GM23248 (cell line): Measurements from ENCODE around the gene C4A. TPM values are rescaled to one million over a fixed set of nuclear protein-coding genes. Genes with fewer than 3 reads are reported as not detected.

ENCODE experiments used
- DNase-seq: peaks from one replicate; pipeline ENCODE4 v3.0.0-alpha.2; 2015
- H2AFZ ChIP-seq: fragments of 200-600 bp; sonication (generic); 2 replicates; pipeline ENCODE4 v1.6.1; 2016; ENCODE audit warnings: antibody characterized with exemption
- H3F3A ChIP-seq: fragments of 200-600 bp; sonication (generic); 2 replicates; pipeline ENCODE4 v1.6.1; 2016; ENCODE audit warnings: mild to moderate bottlenecking, antibody characterized with exemption, mixed run types; ENCODE audit not compliant: insufficient read depth
- H3K27ac ChIP-seq: fragments of 200-600 bp; sonication (generic); 2 replicates; pipeline ENCODE4 v1.5.1; 2016; ENCODE audit warnings: mild to moderate bottlenecking
- H3K27me3 ChIP-seq: fragments of 200-600 bp; sonication (generic); replicated peaks from 2 replicates; pipeline ENCODE4 v1.6.1; 2016; ENCODE audit warnings: mild to moderate bottlenecking; ENCODE audit not compliant: insufficient read depth
- H3K36me3 ChIP-seq: fragments of 200-600 bp; sonication (generic); 2 replicates; pipeline ENCODE4 v1.6.1; 2016; ENCODE audit warnings: low read depth, mild to moderate bottlenecking
- H3K4me1 ChIP-seq: fragments of 200-600 bp; sonication (generic); 2 replicates; pipeline ENCODE4 v1.6.1; 2016; ENCODE audit warnings: mild to moderate bottlenecking; ENCODE audit not compliant: insufficient read depth
- H3K4me2 ChIP-seq: fragments of 200-600 bp; sonication (generic); one replicate; pipeline ENCODE4 v1.6.1; 2016; ENCODE audit warnings: mild to moderate bottlenecking; ENCODE audit not compliant: unreplicated experiment
- H3K4me3 ChIP-seq: fragments of 200-600 bp; sonication (generic); 2 replicates; pipeline ENCODE4 v1.5.1; 2016; ENCODE audit warnings: mild to moderate bottlenecking
- H3K79me2 ChIP-seq: fragments of 200-600 bp; sonication (generic); 2 replicates; pipeline ENCODE4 v1.6.1; 2016; ENCODE audit warnings: mild to moderate bottlenecking; ENCODE audit not compliant: insufficient read depth
- H3K9ac ChIP-seq: fragments of 200-600 bp; sonication (generic); 2 replicates; pipeline ENCODE4 v1.6.1; 2016; ENCODE audit warnings: mild to moderate bottlenecking
- H3K9me2 ChIP-seq: fragments of 200-600 bp; sonication (generic); 2 replicates; pipeline ENCODE4 v1.6.1; 2016; ENCODE audit warnings: mixed run types, mild to moderate bottlenecking, moderate library complexity; ENCODE audit not compliant: insufficient read depth
- H3K9me3 ChIP-seq: fragments of 200-600 bp; sonication (generic); one replicate; pipeline ENCODE4 v1.6.1; 2017; ENCODE audit warnings: low read depth
- H4K20me1 ChIP-seq: fragments of 200-600 bp; sonication (generic); 2 replicates; pipeline ENCODE4 v1.6.0; 2016; ENCODE audit not compliant: insufficient read depth
- EZH2 ChIP-seq: fragments of 200-600 bp; sonication (generic); IDR thresholded peaks from 2 replicates; pipeline ENCODE4 v1.6.1; 2018; ENCODE audit warnings: antibody characterized with exemption, mild to moderate bottlenecking; ENCODE audit not compliant: insufficient read depth, poor library complexity, severe bottlenecking
- EZH2phosphoT487 ChIP-seq: fragments of 200-600 bp; sonication (generic); IDR thresholded peaks from 2 replicates; pipeline ENCODE4 v1.6.1; 2018; ENCODE audit warnings: antibody characterized with exemption, moderate library complexity, mild to moderate bottlenecking, low read depth; ENCODE audit not compliant: insufficient read depth
- WGBS, 2 experiments: methylation state at CpG; one replicate each; pipeline ENCODE4 v1.1.6; 2015 to 2017; ENCODE audit warnings: low lambda C conversion rate in 2 of 2, low coverage in 1 of 2; ENCODE audit errors: missing lambda C conversion rate in 2 of 2; 5-methylcytosine and 5-hydroxymethylcytosine counted together
- in situ Hi-C: fragments of 300-500 bp; cut with MboI; formaldehyde crosslinking; loops from 2 replicates; pipeline ENCODE4 v1.15.0; 2020
- polyA plus RNA-seq: library from polyadenylated mRNA; unstranded; fragments of >200 nt; fragmentation: Nextera tagmentation; extraction: Ambion mirVana; gene quantifications from 2 replicates; pipeline ENCODE4 v1.2.1, GENCODE V29; 2016
- total RNA-seq: library from RNA; depleted of rRNA; stranded (reverse); fragments of >200 nt; shearing (Covaris generic); gene quantifications from 2 replicates; pipeline ENCODE4 v1.2.3, GENCODE V29; 2014

C4A gene
- total and polyA plus RNA-seq, 2 experiments from 2014 or later: 2.4 to 5.3 TPM

DNA sequence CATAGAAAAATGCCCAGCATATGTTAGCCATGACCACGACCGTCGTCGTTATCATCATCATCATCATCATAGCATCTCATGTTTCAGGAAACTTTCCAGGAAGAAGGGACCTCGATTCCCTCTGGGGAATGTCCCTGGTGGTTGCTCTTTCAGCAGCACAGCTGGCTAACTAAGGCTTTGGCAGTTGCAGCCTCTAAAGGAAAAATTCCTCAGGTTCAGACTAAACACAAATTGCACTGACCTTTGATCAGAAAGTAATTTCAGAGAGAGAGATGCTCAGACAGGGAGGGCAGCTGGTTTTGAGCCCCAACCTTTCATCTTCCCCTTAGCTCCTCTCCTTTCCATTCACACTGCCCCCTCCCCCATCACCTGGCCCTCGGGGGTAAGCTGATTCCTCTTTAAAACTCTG lies 41.6 kb upstream of the C4A start:
- no peaks in the 10 kb centered on the region for H3K9me2 ChIP-seq
- peaks cover 3% of the 10 kb centered on the region for H3K4me1 ChIP-seq
- no peaks in the 10 kb centered on the region for H3K36me3 ChIP-seq
- TF ChIP-seq EZH2phosphoT487: no peak
- no peak for TF ChIP-seq EZH2
- no peak overlapping the region for H2AFZ ChIP-seq
- WGBS, 2 experiments: 27 to 28% methylated on average over 6 of the region's 6 CpGs
- no peaks in the 10 kb centered on the region for H3K27me3 ChIP-seq
- no peak overlapping the region for H3K4me3 ChIP-seq
- in situ Hi-C loops: no loop called here
- H4K20me1 ChIP-seq: no peaks in the 10 kb centered on the region
- no peaks in the 10 kb centered on the region for H3F3A ChIP-seq
- no peaks in the 10 kb centered on the region for H3K9me3 ChIP-seq
- H3K4me2 ChIP-seq: no peak overlapping the region
- H3K9ac ChIP-seq: no peak overlapping the region
- H3K27ac ChIP-seq: no peak overlapping the region
- DNase-seq: peak; percentile 23
- H3K79me2 ChIP-seq: no peaks in the 10 kb centered on the region

DNA sequence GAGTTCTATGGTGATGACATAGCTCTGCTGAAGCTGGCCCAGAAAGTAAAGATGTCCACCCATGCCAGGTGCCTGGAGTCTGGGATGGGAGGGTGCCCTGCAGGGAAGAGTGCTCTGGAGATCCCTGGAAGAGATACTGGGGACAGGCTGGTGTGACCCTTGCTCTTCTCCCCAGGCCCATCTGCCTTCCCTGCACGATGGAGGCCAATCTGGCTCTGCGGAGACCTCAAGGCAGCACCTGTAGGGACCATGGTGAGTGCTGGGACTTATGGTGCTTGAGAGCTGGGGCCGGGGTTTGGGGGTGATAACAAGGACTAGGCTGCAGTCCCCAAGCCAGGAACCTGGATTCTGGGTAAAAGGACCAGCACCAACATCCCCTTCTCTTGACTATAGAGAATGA lies 38.1 kb upstream of the C4A start:
- in situ Hi-C loops: no loop called here
- Histone ChIP-seq H4K20me1 (no peaks in the 10 kb centered on the region), H3K9me3 (no peaks in the 10 kb centered on the region), H3F3A (no peaks in the 10 kb centered on the region), H2AFZ (no peak overlapping the region), H3K27ac (no peak overlapping the region), H3K4me2 (no peak overlapping the region), H3K4me1 (peaks cover 13% of the 10 kb centered on the region), H3K9me2 (no peaks in the 10 kb centered on the region), H3K79me2 (no peaks in the 10 kb centered on the region), H3K27me3 (no peaks in the 10 kb centered on the region), H3K36me3 (no peaks in the 10 kb centered on the region), H3K9ac (no peak overlapping the region), H3K4me3 (no peak overlapping the region)
- TF ChIP-seq EZH2phosphoT487 (no peak), EZH2 (no peak)
- DNase-seq: no peak
- WGBS, 2 experiments: 62 to 66% methylated on average over 3 of the region's 3 CpGs

DNA sequence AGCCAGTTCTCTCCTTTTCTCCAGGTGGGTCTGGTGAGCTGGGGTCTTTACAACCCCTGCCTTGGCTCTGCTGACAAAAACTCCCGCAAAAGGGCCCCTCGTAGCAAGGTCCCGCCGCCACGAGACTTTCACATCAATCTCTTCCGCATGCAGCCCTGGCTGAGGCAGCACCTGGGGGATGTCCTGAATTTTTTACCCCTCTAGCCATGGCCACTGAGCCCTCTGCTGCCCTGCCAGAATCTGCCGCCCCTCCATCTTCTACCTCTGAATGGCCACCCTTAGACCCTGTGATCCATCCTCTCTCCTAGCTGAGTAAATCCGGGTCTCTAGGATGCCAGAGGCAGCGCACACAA lies 36.7 kb upstream of the C4A start:
- Histone ChIP-seq H3F3A (peaks cover 7% of the 10 kb centered on the region; the same call in 1 of the 2 replicates), H3K27ac (peak overlapping the region; percentile 87), H3K4me3 (peak overlapping the region; percentile 70), H3K4me1 (peaks cover 18% of the 10 kb centered on the region), H3K27me3 (no peaks in the 10 kb centered on the region), H3K9me2 (no peaks in the 10 kb centered on the region), H3K4me2 (peak overlapping the region; percentile 81), H3K9ac (peak overlapping the region; percentile 64), H3K79me2 (no peaks in the 10 kb centered on the region), H2AFZ (peak overlapping the region; percentile 93), H3K9me3 (no peaks in the 10 kb centered on the region), H4K20me1 (no peaks in the 10 kb centered on the region), H3K36me3 (no peaks in the 10 kb centered on the region)
- DNase-seq: no peak
- 53 to 63% methylated on average over 9 of the region's 9 CpGs for WGBS, 2 experiments
- TF ChIP-seq EZH2phosphoT487: no peak
- in situ Hi-C loops: no loop called here

DNA sequence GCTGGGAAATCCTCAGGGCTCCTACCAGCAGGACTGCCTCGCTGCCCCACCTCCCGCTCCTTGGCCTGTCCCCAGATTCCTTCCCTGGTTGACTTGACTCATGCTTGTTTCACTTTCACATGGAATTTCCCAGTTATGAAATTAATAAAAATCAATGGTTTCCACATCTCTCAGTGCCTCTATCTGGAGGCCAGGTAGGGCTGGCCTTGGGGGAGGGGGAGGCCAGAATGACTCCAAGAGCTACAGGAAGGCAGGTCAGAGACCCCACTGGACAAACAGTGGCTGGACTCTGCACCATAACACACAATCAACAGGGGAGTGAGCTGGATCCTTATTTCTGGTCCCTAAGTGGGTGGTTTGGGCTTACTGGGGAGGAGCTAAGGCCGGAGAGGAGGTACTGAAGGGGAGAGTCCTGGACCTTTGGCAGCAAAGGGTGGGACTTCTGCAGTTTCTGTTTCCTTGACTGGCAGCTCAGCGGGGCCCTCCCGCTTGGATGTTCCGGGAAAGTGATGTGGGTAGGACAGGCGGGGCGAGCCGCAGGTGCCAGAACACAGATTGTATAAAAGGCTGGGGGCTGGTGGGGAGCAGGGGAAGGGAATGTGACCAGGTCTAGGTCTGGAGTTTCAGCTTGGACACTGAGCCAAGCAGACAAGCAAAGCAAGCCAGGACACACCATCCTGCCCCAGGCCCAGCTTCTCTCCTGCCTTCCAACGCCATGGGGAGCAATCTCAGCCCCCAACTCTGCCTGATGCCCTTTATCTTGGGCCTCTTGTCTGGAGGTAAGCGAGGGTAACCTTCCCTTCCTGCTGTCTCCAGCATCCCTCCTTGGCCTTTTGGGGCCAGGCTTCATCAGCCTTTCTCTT lies 36.1 kb upstream of the C4A start, which contains the start of gene CFB:
Gene CFB, plus strand, starts transcription at position 589 of the 863 bp plus-strand sequence. Its CDS starts 127 bp downstream, at position 716.
- H3K9me2 ChIP-seq: no peaks in the 10 kb centered on the region
- no peaks in the 10 kb centered on the region for H3K79me2 ChIP-seq
- H3K9me3 ChIP-seq: no peaks in the 10 kb centered on the region
- no peaks in the 10 kb centered on the region for H3K27me3 ChIP-seq
- no peaks in the 10 kb centered on the region for H3K36me3 ChIP-seq
- no peak for TF ChIP-seq EZH2
- no peak for TF ChIP-seq EZH2phosphoT487
- H2AFZ ChIP-seq: peak within 1 kb of the TSS; percentile 93
- in situ Hi-C loops: no loop called here
- H3K9ac ChIP-seq: peak within 1 kb of the TSS; percentile 64
- DNase-seq: peak; percentile 91
- peak within 1 kb of the TSS; percentile 70 for H3K4me3 ChIP-seq
- H3K4me2 ChIP-seq: peak within 1 kb of the TSS; percentile 81
- 19 to 25% methylated on average over 11 of the region's 11 CpGs for whole genome bisulfite sequencing, 2 experiments
- peak within 1 kb of the TSS; percentile 87 for H3K27ac ChIP-seq
- no peaks in the 10 kb centered on the region for H4K20me1 ChIP-seq
- H3F3A ChIP-seq: peaks cover 7% of the 10 kb centered on the region; the same call in 1 of the 2 replicates
- peaks cover 18% of the 10 kb centered on the region for H3K4me1 ChIP-seq
